ENCODE measurements around the gene RPL14.

Gene RPL14

DNA sequence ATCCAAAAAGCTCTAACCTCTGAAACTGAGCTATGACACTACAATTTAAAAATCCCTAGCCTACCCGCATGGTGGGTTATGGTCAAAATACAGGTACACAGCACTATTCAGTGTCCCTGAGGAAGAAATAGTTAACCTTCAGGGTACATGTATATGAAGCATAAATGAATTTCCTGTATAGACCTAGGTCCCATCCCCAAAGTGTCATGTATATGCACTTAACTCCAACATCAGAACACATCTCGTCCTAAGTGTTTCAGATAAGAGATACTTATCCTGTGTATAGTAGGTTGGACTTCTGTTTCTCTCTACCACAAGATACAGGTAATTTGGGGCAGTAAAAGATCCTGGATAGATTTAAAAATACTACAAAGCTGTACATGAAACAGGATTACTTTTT, 6.4 kb downstream of the RPL14 start:
- no peak for DNase-seq

DNA sequence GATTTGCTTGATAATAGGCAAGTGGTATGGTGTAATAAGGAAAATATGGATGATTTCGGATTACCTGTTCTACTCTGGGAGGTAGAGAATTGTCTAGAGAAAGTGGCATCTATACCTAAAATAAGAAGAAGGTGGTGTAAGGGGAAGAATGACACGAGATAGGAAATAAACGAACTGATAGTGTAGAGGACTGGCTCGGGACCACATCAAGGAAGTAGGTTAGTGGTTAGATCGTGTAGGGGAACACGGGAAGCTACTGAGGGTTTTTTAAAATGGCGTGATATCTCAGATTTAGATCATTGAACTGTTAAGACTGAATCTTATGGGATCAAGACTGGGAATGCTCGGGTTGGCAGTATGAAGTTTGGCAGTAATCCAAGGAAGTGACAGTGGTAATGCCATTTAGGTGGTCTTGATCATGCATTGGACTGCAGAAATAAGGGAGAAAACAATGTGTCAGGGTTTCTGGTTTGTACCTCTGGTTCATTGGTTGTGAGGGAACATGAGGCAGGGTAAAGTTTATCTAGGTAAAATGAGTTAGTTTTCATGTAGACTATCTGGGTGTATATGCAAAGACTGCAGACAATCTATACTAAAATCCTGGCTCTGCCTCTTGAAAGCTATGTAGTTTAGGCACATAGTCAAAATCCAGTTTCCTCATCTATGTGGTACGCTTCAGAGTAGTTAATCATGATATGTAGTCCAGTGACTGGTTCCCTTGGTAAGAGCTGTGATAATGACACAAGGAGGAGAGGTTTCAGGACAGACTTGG, 7.4 kb downstream of the RPL14 start:
- no peak for DNase-seq

DNA sequence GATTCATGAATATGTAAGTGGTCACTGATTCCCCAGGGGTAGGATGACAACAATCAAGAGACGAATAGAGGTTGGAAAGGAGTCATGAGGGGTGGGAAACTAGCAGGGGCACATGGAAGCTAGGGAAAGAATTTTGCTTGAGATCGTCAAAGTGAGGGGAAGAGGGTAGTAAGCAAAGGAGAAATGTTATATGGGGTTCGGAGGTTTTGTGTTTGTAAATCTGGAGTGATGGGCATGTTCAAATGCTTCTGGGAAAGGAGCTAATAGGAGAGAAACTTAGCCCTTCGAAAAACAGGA, 7.9 kb downstream of the RPL14 start:
- DNase-seq = no peak

DNA sequence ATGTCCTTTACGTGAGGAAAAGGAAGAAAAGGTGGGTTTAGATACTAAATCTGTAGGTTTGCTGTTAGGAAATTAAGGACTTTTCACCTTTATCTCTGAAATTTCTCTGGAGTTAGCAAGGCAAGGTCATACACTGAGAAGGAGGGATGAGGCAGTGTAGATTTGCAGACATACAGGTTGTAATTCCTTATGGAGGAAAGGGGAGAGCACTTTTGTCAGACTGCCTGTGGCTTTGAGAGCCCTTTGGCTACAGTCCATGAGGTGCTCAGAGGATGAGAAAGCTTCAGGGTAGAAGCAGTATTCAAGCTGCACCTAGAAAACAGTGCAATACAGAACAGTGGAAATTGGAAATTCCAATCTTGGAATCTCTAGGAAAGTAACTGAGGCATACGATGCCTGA, 8.3 kb downstream of the RPL14 start:
- no peak for DNase-seq

DNA sequence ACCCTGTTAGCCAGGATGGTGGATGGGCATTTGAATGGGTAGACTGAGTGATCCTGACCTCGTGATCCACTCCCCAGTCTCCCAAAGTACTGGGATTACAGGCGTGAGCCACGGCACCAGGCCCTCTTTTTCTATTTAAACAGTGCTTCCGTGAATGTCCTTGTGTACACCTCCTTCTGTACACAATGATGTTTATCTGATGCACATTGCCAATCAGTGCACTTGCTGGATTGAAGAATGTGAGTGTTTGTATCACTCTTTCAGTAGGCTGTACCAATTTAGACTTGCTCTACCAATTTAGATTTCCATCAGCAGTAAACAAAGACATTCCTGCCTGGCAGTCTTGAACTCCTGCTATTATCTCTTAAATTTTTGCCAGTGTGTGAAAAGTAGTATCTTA, 10.9 kb downstream of the RPL14 start:
- no peak for DNase-seq

DNA sequence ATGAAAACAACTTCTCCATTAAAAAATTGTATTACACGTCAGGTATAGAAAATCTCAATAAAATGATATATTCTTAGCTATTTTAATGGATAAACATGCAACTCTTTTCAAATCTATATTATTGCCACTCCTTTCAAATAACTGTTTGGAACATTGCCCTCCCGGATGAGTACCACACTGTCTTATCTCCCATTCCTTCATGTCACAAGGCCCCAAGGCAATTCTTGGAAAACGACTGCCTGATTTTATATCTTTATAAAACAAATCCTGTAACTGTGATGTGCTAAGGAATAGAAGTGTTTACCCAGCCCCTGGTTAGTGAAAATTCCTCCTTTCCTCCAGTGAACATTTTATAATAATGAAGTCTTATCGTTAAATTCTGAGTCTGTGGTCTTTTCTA, 13.6 kb downstream of the RPL14 start:
- DNase-seq = no peak

DNA sequence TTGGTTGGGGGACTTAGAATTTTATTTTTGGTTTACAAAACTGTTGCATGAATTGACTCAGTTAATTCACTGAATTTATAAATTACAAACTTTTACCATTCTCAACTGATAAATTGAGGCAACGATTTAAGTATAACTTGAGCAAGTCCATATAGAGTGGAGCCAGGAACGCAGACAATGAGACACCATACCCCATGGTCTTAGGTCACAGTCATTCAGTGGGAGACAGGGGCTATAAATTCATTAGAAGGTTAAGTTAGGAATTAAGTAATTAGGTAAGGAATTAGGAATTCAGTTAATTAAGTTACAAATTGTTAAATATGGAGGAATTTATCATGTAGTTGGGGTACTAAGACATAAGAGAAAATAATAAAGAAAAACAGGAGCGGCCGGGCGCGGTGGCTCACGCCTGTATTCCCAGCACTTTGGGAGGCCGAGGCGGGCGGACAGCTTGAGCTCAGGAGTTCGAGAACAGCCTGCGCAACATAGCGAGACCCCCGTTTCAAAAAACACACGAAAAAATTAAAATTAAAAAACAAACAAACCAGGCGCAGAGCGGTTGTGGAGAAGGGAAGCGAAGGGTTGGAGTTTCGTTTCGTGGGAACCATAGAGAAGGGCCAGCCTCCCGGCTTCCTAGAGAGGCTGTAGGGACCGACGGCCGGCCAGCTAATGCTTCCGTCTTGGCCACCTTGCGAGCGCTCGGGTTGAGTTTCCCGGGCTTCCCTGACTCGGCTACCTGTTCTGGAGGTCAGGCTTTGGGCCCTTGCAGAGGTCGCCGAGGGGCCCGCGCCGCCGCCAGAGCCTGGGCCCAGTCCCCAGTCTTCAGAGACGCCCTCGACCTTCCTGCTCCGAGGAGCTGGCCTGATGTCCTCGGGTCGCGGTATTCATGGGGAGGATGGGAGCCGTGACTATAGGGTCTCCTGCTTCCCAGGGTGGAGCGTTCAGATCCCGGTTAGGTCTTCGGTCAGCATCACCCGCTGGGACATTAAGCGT, 19.6 kb downstream of the RPL14 start, which contains the start of gene ZNF619:
TSS of gene ZNF619 (plus strand) at position 645 of the 993 bp plus-strand sequence. CDS start 858 bp downstream, outside the sequence.
- peak; percentile 29 for DNase-seq

DNA sequence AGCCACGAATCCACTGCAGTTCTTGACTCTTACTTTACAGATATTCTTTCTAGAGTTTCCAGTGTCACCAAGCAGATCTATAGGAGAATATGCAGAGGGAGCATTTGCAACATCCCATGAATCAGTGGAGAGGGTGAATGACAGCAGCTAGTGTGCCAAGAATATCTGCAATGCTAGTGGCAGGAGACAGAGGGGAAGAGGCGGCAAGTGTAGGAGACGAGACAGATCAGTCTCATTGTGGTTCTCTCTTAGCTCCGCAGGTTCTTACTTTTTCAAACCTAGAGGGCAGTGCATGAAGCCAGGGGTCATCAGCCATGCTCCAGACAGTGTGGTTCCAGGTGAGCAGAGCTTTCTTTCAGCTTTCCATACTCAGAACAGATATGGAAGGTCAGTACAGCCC, 20.5 kb downstream of the RPL14 start:
- no peak for DNase-seq

DNA sequence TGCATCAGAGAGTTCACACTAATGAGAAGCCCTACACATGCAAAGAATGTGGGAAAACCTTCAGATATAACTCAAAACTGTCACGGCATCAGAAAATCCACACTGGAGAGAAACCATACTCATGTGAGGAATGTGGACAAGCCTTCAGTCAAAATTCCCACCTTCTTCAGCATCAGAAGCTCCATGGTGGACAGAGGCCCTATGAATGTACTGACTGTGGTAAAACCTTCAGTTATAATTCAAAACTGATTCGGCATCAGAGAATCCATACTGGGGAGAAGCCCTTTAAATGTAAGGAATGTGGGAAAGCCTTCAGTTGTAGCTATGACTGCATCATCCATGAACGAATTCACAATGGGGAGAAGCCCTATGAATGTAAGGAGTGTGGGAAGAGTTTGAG, 30.0 kb downstream of the RPL14 start:
- DNase-seq = no peak

DNA sequence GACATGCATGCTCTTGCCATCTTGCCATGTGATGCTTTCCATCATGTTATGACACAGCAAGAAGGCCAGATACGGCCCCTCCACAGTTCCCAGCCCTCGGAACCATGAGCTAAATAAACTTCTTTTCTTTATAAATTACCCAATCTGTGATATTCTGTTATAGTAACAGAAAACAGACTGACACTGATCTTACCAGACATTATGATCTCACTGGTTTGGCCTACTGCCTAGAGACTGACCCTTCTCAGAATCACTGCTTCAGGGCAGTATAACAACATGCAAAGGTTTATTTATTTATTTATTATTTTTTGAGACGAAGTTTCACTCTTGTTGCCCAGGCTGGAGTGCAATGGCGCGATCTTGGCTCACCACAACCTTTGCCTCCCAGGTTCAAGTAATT, 33.8 kb downstream of the RPL14 start:
- DNase-seq = no peak

DNA sequence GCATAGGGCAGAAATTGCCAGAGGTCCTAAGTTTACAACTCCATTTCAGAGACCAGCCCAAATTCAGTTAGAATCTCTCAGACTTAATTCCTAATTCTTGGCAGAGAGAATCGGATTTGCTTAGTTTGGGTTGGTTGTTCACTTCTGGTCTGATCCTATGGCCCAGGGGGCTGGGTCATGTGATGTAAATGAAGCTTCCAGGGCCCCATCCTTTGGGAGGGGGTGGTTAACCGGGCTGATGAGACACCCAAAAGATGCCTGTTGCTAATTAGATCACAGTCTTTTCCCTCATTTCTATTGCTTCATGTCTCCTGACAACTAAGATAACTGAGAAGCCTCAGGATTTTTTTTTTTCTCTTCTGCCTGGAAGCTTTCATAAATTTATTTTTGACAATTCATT, 37.6 kb downstream of the RPL14 start:
- no peak for DNase-seq

DNA sequence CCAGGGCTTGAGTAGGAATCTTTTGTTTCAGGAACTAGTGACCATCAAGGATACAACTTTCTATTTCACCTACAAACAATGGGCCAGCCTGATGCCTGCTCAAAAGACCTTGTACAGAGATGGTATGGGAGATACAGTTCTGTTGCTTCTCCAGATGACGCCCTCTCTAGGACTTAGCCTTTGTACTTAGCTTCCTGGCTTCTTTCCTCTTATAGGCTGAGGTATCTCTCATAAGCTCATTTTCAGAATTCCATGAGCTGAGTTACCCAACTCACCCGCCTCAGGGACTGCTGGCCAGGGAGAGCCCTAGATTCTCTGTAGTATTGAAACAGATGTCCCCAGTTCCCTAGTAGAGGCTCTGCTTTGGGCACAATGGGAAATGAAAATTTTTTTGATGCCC, 40.1 kb downstream of the RPL14 start:
- DNase-seq = no peak

DNA sequence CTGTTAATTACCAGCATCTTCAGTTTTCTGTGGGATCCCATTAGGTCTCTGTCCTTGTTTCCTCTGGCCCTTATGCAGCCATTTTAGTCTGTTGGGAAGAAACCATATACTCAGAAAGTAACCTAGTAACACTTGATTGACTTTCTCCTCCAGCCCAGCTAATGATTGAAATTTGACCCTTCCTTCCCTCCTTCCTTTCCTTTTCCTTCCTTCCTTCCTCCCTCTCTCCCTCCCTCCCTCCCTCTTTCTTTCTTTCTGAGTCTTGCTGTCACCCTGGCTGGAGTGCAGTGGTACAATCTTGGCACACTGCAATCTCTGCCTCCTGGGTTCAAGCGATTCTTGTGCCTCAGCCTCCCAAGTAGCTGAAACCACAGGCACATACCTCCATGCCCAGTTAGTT, 42.8 kb downstream of the RPL14 start:
- no peak for DNase-seq

DNA sequence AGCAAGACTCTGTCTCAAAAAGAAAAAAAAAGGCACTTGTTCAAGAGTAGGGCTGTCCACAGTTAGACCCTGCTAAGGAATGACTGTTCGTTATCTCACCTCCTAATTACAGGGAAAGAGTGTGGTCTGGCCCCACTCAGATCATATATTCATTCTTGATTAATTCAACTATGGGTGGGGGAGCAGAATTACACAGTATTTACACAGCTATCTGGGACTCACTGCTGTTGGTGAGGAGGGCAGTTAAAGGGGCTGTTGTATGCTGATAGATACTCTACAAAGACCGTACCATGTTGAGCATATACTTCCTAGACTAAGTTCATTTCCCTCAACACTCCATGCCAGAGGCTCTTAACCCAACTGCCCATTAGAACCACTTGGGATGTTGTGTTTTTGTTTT, 44.9 kb downstream of the RPL14 start:
- no peak for DNase-seq

DNA sequence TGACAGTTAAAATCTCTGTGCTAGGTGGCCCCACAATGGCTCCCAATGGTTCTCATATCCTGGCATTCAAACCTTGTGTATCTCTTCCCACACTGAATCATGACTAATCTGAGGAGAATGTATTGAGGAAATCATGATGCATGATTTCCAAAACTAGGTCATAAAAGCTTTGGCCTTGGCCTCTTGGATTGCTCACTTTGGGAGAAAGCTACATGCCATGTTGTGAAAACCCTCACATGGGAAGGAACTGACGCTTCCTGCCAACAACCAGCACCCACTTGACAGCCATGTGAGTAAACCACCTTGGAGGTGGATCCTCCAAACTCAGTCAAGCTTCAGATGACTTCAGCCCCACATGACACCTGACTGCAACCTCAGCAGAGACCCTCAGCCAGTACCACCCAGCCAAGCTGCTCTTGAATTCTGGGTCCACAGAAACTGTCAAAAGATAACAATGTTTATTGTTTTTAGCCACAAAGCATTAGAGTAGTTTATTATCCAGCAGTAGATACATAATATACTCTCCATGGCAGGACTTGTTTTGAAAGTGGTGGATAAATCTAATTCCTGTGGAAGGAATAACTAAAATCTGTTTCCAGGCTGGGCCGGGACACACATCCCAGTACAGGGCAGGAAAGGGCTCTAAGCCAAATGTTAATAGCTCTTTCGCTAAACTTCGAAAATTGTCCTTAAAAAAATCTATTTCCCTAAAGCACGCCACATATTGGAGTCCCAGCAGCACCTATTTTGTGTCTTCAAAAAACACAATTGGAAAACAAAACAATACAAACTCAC, 47.7 kb downstream of the RPL14 start:
- no peak for DNase-seq

DNA sequence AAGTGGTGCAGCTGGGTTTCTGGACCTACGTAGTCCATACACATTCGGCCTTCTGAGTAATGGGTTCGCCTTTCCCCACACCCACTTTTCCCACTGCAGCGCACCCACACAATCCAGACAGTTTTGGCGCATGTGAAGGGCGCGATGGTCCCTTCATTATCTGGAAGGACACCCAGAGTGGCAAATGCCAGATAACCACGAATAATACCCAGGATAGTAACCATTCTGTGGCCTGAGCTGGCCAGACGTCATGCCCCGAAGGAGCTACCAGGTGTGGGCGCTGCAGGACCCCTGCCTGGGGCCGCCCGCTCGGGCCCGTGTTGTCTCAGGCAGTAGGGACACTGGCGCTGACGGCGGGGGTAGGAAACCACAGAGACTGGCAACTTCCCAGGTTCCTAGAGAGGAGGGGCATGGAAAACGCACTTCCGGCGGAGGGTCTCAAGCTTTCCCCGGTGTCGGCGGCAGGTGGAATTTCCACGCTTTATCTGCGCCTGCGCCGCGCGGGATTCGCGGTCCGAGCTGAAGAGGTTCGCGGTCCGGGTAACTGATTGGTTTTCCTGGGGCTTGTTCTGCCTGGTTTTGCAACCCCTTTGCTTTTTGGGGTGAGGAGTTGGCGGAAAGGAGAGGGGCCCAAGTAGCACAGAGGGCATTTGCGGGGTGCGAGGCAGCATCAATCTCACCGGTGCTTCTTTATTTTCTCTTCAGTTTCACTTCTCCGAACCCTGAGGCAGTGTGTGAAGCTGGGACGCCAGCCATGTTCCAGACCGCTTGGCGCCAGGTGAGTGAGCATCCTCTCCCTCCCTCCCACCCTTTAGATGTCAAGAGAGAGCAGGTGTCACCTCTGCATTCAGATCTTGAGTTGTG, 48.7 kb downstream of the RPL14 start, which contains the start of gene ZNF620:
TSS of gene ZNF620 (plus strand) at position 441 of the 864 bp plus-strand sequence. CDS start at position 755, 314 bp downstream.
- peak; percentile 83 for DNase-seq

DNA sequence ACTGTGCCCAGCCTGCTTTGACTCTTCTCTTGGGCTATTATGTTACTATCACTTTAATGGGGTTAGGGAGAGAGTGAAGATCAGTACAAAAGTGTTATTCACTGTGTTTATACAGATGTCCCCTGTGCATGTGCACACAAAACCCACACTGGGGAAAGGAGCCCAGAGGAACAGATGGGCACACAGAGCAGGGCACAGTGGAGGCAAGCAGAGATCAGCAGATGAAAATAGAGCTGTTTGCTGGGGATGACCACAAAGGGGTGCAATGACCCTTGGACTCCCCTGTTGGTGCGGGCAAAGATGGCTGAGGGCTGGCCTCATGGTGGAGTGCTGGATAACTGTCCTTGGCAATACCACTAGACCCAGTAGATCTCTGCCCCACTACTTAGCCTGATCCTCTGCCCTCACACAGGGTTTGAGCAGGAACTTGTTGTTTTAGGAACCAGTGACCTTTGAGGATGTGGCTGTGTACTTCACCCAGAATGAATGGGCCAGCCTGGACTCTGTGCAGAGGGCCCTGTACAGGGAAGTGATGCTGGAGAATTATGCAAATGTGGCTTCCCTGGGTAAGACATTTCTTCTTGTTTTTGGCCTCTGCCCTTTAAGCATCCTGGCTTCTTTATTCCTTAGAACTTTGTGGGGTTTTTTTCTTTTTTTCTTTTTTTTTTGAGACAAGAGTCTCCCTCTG, 54.0 kb downstream of the RPL14 start:
- DNase-seq = no peak

DNA sequence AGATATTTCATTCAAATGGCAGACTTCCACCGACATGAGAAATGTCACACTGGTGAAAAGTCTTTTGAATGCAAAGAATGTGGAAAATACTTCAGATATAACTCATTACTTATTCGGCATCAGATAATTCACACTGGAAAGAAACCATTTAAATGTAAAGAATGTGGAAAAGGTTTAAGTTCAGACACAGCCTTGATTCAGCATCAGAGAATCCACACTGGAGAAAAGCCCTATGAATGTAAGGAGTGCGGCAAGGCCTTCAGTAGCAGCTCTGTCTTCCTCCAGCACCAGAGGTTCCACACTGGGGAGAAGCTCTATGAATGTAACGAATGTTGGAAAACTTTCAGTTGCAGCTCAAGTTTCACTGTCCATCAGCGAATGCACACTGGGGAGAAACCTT, 59.1 kb downstream of the RPL14 start:
- no peak for DNase-seq

DNA sequence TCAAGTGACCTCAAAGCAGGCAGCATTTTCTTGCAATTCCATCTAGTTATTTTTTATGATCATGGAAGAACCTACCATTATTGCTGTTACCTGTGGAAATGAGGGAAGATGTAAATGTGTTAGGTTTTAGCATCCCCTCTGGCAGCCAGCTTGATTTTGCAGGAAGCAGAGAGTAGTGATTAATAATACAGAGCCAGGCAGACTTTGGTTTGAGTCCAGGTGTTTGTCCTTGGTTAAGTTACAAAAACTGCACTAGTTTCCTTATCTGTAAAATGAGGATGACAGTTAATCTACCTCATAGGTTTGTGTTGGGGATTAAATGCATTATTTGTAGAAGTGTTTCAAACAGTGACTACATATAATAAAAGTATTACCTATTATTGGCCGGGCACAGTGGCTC, 60.9 kb downstream of the RPL14 start:
- no peak for DNase-seq

Measured in COR-L47 (cell line).